ENCODE data around the gene NUBP2.

The NUBP2 gene

GRCh38 chr16:1772362-1772907, 10.3 kb upstream of the NUBP2 start, which contains the start of gene EME2:
TSS of gene EME2 (plus strand) at chr16:1772810. CDS start at chr16:1773228, 418 bp downstream.
- no peak for DNase-seq (ENCODE audit: low spot score)

- DNase-seq (ENCODE audit: low spot score), result peak; percentile 76
These were observed 9.7 kb upstream of the NUBP2 start, which contains the start of gene MRPS34 for GRCh38 chr16:1772908-1773702. TSS of gene MRPS34 (minus strand) at chr16:1773134. CDS start at chr16:1773119, 15 bp downstream.

GRCh38 chr16:1773703-1774447, 8.9 kb upstream of the NUBP2 start:
- DNase-seq (ENCODE audit: low spot score), result no peak

- DNase-seq (ENCODE audit: low spot score), result no peak
These were observed 8.3 kb upstream of the NUBP2 start for GRCh38 chr16:1774448-1774780.

GRCh38 chr16:1775006-1775845, 7.5 kb upstream of the NUBP2 start:
- DNase-seq (ENCODE audit: low spot score), result no peak

- DNase-seq (ENCODE audit: low spot score), result no peak
These were observed 6.7 kb upstream of the NUBP2 start for GRCh38 chr16:1775846-1776671.

GRCh38 chr16:1776672-1776955, 6.1 kb upstream of the NUBP2 start:
- DNase-seq (ENCODE audit: low spot score), result no peak

- DNase-seq (ENCODE audit: low spot score), result no peak
These were observed 5.8 kb upstream of the NUBP2 start for GRCh38 chr16:1776991-1777374.

- DNase-seq (ENCODE audit: low spot score), result no peak
These were observed 5.2 kb upstream of the NUBP2 start for GRCh38 chr16:1777375-1778199.

GRCh38 chr16:1778200-1779179, 4.3 kb upstream of the NUBP2 start:
- no peak for DNase-seq (ENCODE audit: low spot score)

- DNase-seq (ENCODE audit: low spot score), result no peak
These were observed 3.5 kb upstream of the NUBP2 start for GRCh38 chr16:1779234-1779701.

GRCh38 chr16:1779741-1780676, 2.8 kb upstream of the NUBP2 start:
- no peak for DNase-seq (ENCODE audit: low spot score)

GRCh38 chr16:1780677-1781072, 2.1 kb upstream of the NUBP2 start:
- no peak for DNase-seq (ENCODE audit: low spot score)

GRCh38 chr16:1781254-1781653, 1.5 kb upstream of the NUBP2 start:
- DNase-seq (ENCODE audit: low spot score), result no peak

GRCh38 chr16:1781758-1782407, 877 bp upstream of the NUBP2 start:
- DNase-seq (ENCODE audit: low spot score), result no peak

GRCh38 chr16:1784977-1785845, 2.5 kb downstream of the NUBP2 start:
- no peak for DNase-seq (ENCODE audit: low spot score)

GRCh38 chr16:1785846-1786170, 3.0 kb downstream of the NUBP2 start:
- no peak for DNase-seq (ENCODE audit: low spot score)
